NCI-H82 treated with DMSO at 0.1 percent for 48 hours (cell line): ENCODE data around the gene GFM2.
A peak's percentile ranks its signal among the peaks of the same experiment; 100 is the strongest.
"Not testable (repeated sequence)": the region's sequence is repeated elsewhere in the genome, so short reads cannot be mapped to it uniquely, and the experiment has no call there.

ENCODE experiments used
- DNase-seq: peaks from one replicate; lab custom pipeline; 2025; ENCODE audit not compliant: unreplicated experiment; lab: John Stamatoyannopoulos, UW

GFM2 gene

DNA sequence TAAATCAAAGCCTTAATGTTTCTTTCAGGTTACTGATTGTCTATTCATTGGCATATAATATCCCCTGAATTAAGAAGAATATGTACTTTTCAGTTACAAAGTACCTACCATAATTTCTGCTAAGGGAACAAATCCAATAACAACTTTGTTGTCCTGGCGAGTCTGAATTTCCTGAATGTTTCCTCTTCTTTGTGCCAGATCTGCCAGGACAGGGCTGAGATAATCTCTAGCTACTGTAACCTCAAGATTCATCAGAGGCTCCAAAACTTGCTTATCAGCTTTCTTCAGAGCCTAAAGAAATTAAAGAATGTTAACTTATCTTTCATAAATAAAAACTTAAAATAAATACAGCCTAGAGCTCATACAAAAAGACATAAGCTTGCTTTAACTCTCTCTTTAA is 44.6 kb downstream of the GFM2 start:
- DNase-seq = no peak

DNA sequence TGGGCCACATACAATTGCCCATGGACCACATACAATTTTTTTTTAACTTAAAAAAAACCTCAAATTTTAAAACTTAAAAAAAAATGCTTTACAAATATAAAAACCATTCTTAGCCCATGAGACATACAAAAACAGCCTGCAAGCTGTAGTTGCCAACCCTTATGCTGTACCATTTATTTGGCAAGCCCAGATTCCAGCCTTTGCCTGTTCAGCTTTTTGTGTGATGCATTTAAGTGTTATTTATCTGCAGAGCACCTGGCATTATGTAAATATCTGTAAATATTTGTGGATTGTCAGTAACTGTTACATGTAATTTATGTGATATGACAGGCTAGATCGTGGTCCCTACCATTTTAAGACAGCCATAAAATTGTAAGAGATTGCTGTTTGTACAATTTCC is 49.3 kb downstream of the GFM2 start:
- no peak for DNase-seq

DNA sequence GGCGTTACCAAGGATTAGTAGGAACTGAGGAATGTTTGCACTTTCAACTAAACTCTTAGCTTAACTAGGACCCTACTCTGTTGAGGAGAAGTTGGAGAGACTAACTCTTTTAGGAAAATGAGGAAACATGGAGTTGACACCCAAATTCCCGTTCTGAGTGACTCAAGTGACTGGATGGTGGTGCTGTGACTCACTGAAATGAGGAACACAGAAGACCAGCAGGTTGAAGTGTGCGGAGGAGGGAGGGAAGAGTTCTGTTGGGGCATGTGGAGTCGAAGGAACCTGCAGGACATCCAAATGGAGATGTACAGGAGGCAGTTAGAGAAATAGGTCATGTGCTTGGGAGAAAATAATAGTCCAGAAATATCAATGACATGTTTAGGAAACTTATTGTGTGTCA is 73.7 kb downstream of the GFM2 start:
- DNase-seq = no peak

DNA sequence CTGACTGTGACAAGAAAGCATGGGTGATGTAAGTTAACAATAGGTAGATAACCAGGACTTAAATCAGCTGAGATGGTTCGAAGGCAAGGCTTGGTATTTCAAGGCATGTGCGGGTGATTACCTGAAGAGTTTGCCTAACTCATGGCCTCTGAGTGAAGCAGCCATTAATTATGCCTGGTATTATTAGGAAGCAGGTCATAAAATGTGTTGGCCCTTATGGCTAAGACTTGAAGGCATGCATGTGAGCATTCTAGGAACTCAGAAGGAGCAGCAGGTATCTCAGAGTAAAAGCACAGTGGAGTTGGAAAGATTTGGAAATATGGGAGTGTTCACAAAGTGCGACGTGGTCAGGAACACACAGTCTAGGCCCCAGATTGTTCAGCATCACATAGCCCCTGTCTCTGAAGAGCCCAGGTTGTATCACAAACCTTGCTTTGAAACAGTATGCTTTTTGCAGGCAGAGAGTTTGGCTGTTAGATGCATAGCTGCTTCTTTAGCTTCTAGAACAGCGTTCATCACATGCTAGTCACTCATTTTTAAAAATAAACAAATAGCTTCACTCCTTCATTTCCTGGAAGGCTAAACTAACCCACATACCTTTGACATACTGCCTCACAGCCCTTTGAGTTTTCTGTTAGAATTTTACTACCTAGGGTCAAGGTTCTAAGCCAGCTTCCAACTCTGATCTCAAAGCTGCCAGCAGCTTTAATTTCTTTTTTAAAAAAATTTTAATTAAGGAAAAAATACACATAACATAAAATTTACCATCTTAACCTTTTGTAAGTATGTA is 79.8 kb downstream of the GFM2 start:
- no peak for DNase-seq

DNA sequence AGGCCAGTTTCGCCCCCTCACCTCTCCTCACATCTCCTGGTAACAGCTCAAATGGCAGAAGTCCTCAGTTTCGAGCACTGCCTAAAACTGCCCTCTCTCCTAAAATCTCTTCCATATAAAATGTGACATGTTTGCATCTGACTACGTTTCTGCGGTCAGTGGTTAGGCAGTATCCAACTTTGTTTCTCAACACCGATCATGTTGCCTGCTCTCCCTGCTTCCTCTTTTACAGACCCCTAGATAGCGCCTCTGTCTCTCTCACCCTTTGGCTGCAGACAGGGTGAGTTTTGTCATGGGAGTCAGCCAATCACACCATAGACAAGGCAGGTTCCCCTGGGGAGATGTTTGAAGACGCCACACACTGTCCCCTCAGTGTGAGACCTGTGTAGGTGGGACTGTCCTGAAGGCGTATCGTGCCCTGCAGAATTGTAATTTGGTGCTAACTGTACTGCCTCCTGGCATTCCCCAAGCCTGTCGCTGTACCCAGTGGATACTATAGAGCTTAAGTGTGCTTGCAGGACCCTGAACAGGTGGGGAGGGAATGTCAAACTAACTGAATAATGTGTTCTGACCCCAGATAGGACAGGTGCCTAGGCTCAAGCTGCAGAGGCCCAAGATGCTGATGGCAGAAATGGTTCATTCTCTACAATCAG is 80.8 kb downstream of the GFM2 start:
- no peak for DNase-seq

DNA sequence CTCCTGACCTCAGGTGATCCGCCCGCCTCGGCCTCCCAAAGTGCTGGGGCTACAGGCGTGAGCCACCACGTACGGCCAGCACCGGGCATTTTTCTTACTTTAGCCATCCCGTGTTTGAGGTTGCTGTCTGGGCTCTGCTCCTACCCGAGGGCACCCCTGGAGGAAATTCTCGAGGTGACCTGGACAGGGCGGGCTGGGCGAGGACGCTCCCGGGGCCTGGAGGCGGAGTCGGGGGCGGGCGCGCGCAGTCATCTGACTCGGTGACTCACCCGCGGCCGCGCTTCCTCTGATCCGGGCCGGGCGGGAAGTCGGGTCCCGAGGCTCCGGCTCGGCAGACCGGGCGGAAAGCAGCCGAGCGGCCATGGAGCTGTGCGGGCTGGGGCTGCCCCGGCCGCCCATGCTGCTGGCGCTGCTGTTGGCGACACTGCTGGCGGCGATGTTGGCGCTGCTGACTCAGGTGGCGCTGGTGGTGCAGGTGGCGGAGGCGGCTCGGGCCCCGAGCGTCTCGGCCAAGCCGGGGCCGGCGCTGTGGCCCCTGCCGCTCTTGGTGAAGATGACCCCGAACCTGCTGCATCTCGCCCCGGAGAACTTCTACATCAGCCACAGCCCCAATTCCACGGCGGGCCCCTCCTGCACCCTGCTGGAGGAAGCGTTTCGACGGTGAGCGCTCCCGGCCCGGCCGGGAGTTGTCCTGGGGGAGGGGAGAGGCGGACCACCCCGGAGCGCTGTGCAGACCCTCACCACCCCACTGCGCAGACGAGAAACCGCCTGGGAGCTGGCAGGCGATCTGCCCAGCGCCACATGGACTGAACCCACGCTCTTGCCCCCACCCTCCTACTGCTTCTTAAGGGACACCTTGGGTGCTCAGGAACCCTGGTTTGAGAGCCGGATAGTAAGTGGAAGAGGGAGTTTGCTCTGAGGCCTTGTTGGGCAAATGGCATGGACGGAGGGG is 81.7 kb downstream of the GFM2 start, which contains the start of gene HEXB:
HEXB (plus strand) TSS at position 334 of the 952 bp plus-strand sequence; CDS start at position 362, 28 bp downstream.
- peak; percentile 8 for DNase-seq

DNA sequence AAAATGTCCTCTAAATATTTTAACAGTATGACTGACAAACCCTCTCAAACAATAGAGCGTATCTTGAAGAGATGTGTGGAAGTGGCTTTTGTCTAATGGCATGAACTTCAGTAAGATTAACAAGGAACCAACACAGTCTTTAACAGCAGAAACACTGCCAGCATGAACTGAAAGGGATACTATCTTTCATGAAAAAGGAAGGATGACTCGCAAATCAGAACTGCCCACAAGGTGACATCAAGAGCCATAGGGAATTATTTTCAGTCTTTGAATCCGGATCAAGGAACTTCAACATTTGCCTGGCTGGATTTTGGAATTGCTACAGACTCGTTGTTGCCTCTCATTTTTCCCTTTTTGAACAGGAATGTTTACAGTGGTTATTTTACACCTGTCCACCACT is 87.0 kb downstream of the GFM2 start:
- no peak for DNase-seq

DNA sequence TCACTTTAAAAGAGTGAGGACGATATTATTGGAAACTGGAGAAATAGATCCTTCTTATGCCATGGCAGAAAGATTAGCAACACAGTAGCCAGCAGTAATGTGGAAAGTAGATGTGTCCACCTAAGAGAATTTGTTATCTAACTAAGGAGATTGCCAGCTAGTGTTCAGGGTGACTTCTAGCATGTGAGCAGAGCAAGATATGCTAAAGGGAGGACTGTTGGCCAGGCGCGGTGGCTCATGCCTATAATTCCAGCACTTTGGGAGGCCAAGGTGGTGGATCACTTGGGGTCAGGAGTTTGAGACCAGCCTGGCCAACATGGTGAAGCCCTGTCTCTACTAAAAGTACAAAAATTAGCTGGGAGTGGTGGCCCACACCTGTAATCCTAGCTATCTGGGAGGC is 87.6 kb downstream of the GFM2 start:
- not testable (repeated sequence) for DNase-seq

DNA sequence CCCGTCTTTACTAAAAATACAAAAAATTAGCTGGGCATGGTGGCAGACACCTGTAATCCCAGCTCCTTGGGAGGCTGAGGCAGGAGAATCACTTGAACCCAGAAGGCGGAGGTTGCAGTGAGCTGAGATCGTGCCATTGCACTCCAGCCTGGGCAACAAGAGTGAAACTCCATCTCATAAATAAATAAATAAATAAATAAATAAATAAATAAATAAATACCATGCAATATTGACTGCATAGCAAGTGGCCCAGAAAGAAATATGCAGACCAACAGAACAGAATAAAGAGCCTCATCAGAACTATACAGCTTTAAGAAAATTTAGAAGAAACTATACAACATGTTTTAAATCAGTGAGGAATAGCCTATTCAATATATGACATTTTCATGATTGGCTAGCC is 88.8 kb downstream of the GFM2 start:
- DNase-seq = not testable (repeated sequence)

DNA sequence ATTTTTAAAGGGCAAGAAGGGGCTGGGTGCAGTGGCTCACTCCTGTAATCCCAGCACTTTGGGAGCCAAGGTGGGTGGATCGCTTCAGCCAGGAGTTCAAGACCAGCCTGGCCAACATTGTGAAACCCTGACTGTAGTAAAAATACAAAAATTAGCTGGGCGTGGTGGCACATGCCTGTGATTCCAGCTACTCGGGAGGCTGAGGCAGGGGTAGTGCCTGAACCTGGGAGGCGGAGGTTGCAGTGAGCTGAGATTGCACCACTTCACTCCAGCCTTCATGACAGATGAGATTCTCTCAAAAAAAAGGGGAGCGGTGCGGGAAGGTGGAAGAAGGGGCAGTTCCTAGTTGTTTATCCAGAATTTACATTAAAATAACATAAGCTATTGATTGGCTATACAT is 90.5 kb downstream of the GFM2 start:
- DNase-seq = not testable (repeated sequence)

DNA sequence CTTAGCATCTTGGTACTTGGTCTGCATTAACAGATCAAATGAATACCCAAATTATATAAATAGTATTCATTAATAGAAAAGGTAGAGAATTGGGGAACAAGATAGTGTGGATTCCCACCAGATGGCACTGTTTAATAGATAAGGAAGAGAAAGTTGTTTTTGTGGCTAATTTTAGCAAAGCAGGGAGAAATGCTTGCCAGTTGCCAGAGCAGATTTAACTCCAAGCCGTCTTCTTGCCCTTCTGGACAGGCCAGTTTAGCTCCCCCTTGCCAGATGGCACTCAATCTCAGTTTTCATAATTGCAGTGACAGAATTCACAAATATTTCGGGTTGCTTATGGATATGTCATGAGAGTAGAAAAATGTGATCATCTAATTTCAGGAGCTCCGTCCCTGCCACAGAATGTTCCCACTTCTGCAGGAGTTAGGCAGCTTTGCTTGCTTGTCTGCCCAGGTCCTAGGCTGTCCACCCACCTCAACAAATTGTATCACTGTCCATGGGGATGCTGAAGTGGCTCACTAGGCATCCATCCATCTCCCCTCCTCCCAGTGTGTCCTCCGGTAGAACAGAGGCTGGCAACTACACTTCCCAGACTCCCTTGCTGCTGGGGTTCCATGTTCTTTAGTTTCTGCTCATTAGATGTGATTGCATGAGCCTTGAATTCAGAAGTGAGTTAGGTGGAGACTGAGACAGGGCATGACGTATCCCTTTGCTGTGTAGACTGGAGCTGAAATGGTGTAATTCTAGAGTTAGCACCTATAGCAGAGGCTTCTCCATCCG is 93.7 kb downstream of the GFM2 start:
- DNase-seq = peak; percentile 6

DNA sequence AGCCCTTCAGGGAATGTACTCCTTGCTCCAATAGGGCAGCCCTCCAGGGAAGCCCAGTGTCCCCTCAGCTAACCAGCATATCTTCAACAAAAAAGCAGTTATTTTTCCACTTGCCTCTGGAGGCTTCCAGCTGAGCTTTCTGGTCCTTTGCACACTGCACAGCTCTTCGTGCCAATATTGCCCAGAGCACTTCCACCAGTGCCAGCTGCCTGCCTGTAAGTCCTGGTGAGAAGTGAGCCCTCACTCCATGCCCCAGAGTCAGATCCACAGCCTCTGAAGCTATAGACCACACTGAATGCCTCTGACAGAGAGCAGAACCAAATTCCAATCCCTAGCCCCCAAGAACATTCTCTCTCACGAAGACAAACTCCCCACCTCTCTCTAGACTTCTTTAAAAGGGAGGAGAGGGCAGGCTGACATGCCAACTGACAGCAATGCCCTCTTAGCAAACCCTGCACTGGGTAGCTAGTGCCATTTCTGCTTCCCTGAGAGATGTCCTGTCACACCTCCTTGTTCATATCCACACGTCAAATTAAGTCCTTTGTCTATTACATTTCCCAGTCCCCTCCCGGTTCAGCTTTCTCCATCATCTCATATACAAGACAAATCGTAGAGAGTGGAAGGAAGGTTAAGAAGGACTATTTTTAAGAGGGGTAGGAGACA is 94.6 kb downstream of the GFM2 start:
- no peak for DNase-seq
